Measurements from ENCODE around the gene FAM193A.

DNA sequence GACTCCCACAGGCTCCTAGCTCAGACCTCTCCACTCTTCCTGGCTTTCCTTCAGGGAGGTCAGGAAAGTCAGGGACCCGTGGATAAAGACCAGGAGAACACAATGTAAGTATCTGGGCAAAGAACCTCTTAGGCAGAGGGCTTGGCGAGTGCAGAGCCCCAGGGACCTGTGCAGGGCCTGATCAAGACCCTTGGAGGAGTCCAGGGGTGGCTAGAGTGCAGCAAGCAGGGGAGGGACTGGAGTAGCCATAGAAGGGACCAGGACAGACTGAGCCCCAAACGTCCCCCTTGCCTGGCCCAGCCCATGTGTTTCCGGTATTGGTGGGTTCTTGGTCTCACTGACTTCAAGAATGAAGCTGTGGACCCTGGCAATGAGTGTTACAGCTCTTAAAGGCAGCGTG lies 225.6 kb downstream of the FAM193A start:
- TF ChIP-seq POLR2A (IDR thresholded peaks at IDR 0.05; ENCODE audit: low read length) (no peak), GATA1 (IDR thresholded peaks at IDR 0.05; ENCODE audit: low read depth, low read length) (no peak)

Measured in erythroblast (primary cell).